ENCODE measurements around the gene MYLK. TPM values are rescaled to one million over a fixed set of nuclear protein-coding genes. Genes with fewer than 3 reads are reported as not detected.

MYLK gene
- total and polyA plus RNA-seq, 2 of the 4 experiments (the other 2 are of a cell fraction) = 299 to 484 TPM

DNA sequence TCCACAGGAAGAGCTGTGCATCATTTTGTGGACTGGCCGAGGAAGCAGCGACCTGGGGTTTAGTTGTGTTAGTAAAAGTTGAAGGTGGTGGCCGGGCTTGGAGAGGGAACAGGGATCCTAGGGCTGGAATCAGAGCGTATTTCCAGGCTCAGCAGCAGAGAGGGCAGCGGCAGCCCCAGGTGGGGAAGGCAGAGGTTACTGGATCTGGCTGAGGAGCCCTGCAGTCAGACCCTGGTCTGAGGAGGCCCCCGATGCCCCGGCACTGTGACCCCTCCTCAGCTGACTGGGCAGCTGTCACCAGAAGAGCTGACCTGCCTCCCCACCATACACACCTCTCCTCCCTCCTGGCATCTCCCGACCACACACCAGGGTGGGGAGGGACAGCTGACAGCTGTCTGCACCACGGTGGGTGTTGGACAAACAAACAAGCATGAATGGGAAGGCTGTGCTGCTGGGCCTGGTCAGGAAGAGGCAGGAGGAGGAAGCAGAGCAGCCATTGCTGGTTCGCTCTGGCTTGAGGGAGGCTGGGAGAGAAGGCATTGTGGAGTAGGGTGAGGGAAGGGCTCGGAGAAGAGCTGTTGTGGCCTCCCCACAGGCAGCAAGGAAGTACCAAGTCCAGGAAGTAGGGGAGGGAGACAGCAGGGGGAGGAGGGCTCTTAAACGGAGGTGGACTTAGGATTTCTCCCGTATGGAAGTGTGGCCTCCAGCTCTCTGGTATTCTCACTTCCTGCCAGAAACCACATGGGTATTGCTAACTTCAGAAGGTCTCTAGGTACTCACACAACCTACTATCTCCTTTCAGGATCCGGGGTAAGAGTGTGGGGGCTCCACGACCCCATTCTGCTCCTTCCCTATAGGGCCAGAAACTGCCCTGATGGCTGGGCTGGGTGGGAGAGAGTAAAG is 249.7 kb downstream of the MYLK start:
- H2BK5ac ChIP-seq (ENCODE audit: low read depth, low read length, poor library complexity, severe bottlenecking) = peak overlapping the region; percentile 47
- no peaks in the 10 kb centered on the region for H3K9me3 ChIP-seq (ENCODE audit: control insufficient read depth, insufficient read depth, low read length)
- in situ Hi-C loops (cut with MboI; ENCODE audit: low sequenced_read_pairs) (no loop called here), intact Hi-C loops (cut with micrococcal nuclease) (no loop called here), dilution Hi-C loops (cut with HindIII; ENCODE audit: low sequenced_read_pairs, unreplicated experiment) (no loop called here)
- peak overlapping the region; percentile 49 for H4K5ac ChIP-seq (ENCODE audit: low read depth, low read length)
- peak overlapping the region; percentile 50 for H3K23ac ChIP-seq (ENCODE audit: low read depth, low read length)
- no peak overlapping the region for H3K4me2 ChIP-seq (ENCODE audit: low read depth, low read length)
- H4K91ac ChIP-seq (ENCODE audit: insufficient read depth, low read depth, low read length) = peak overlapping the region; percentile 88
- H4K8ac ChIP-seq (ENCODE audit: low read depth in 2 of 2, low read length in 2 of 2) = peak overlapping the region; percentile 61 to 87
- peak overlapping the region; percentile 62 for H3K14ac ChIP-seq (replicated peaks; ENCODE audit: low read depth, low read length)
- peaks cover 34% of the 10 kb centered on the region for H3K9me1 ChIP-seq (ENCODE audit: insufficient read depth, low read length)
- peak overlapping the region; percentile 90 for H2BK120ac ChIP-seq (ENCODE audit: low read depth, low read length)
- H2BK20ac ChIP-seq (ENCODE audit: low read depth, low read length) = peak overlapping the region; percentile 77
- peak overlapping the region; percentile 83 for H3K4ac ChIP-seq (ENCODE audit: low read depth, low read length)
- no peak for TF ChIP-seq RFX5 (IDR thresholded peaks at IDR 0.05; ENCODE audit: low read depth, low read length)
- peak; percentile 4; the same call in 1 of the 2 replicates for TF ChIP-seq MXI1 (IDR thresholded peaks at IDR 0.05; ENCODE audit: borderline replicate concordance, low read depth, low read length)
- no peak for TF ChIP-seq RCOR1 (IDR thresholded peaks at IDR 0.05; ENCODE audit: insufficient replicate concordance, low read length)
- peak overlapping the region; percentile 86 for H2AK9ac ChIP-seq (replicated peaks; ENCODE audit: low read depth, low read length, poor library complexity)
- BruUV-seq (replicated peaks) = no TSS peak
- WGBS, 2 experiments (ENCODE audit: extremely low coverage in 2 of 2, insufficient read length in 1 of 2) = 81% methylated on average over 5 of the region's 15 CpGs; no CpG with 5 or more reads in 1 of the 2 experiments
- H3K9ac ChIP-seq (ENCODE audit: low read depth, low read length) = peak overlapping the region; percentile 52
- ChIA-PET POLR2A (ENCODE audit: unreplicated experiment) (no interaction called here), CTCF (interaction anchor here (1.0 kb wide), 1 partner anchor 8 kb away, joined by 3 read pairs; no protein-coding TSS in a partner anchor)
- peaks cover 33% of the 10 kb centered on the region for H3K4me1 ChIP-seq (ENCODE audit: control insufficient read depth, insufficient read depth, low read length)
- no peaks in the 10 kb centered on the region for H3K27me3 ChIP-seq (ENCODE audit: control insufficient read depth, insufficient read depth, low read length)
- peak overlapping the region; percentile 74 for H2AFZ ChIP-seq (replicated peaks; ENCODE audit: low read length, poor library complexity)
- no peak overlapping the region; the same call in 1 of the 2 replicates for H3K56ac ChIP-seq (ENCODE audit: extremely low read depth, insufficient read depth, low read length)
- peak overlapping the region; percentile 82 for H2BK15ac ChIP-seq (ENCODE audit: low read depth, low read length)
- H3K79me1 ChIP-seq (ENCODE audit: low read depth in 1 of 2, low read length in 2 of 2) = peaks cover 7 to 51% of the 10 kb centered on the region in 2 experiments; a peak in 3 of 4 replicates
- DNase-seq (peak; percentile 44), ATAC-seq (ENCODE audit: low read depth) (peak; percentile 8)
- H3K27ac ChIP-seq (ENCODE audit: insufficient read depth, low read length) = peak overlapping the region; percentile 78
- H2AK5ac ChIP-seq (ENCODE audit: low read depth, low read length) = peak overlapping the region; percentile 97
- H3K18ac ChIP-seq (ENCODE audit: low read depth, low read length) = peak overlapping the region; percentile 58
- H4K20me1 ChIP-seq (ENCODE audit: insufficient read depth, low read length) = no peaks in the 10 kb centered on the region; the same call in none of the 2 replicates
- no peak overlapping the region for H3K4me3 ChIP-seq (ENCODE audit: insufficient read depth, low read depth, low read length)
- H3K36me3 ChIP-seq (ENCODE audit: control insufficient read depth, insufficient read depth, low read length) = peaks cover 70% of the 10 kb centered on the region

Data from IMR-90 (cell line).